HL-60 (cell line): ENCODE data around the gene WEE2.

ENCODE experiments used
- DNase-seq, 2 experiments: peaks; one replicate each; pipeline ENCODE4 v3.0.0-alpha.2; 2010 to 2020; ENCODE audit warnings: low read depth in 1 of 2, low spot score in 1 of 2
- H3K27ac ChIP-seq: fragments of 250-450 bp; sonication (Bioruptor Pico); replicated peaks from 2 replicates; pipeline ENCODE4 v1.5.1; 2020; ENCODE audit warnings: mild to moderate bottlenecking, moderate library complexity
- H3K27me3 ChIP-seq: fragments of 250-450 bp; sonication (Bioruptor Pico); 2 replicates; pipeline ENCODE4 v1.5.1; 2021; ENCODE audit warnings: mild to moderate bottlenecking, moderate library complexity; ENCODE audit not compliant: insufficient read depth, poor library complexity, severe bottlenecking
- H3K4me3 ChIP-seq: replicated peaks from 2 replicates; pipeline ENCODE4 v1.5.1; 2011; ENCODE audit warnings: mild to moderate bottlenecking, control low read depth, low read length; ENCODE audit not compliant: insufficient read depth
- CTCF ChIP-seq: IDR thresholded peaks from one replicate; pipeline ENCODE4 v1.5.1; 2011; ENCODE audit warnings: low read length, control low read depth, inconsistent platforms; ENCODE audit not compliant: insufficient read depth
- GABPA ChIP-seq: IDR thresholded peaks from 2 replicates; pipeline ENCODE4 v1.6.1; 2012; ENCODE audit warnings: low read depth
- POLR2AphosphoS5 ChIP-seq: IDR thresholded peaks from 2 replicates; pipeline ENCODE4 v1.6.1; 2012; ENCODE audit warnings: low read depth
- REST ChIP-seq: IDR thresholded peaks from 2 replicates; pipeline ENCODE4 v1.6.1; 2012; ENCODE audit warnings: low read depth; ENCODE audit not compliant: insufficient replicate concordance
- SPI1 ChIP-seq: IDR thresholded peaks from 2 replicates; pipeline ENCODE4 v1.6.1; 2012; ENCODE audit warnings: low read depth, mild to moderate bottlenecking, borderline replicate concordance

The WEE2 gene

DNA sequence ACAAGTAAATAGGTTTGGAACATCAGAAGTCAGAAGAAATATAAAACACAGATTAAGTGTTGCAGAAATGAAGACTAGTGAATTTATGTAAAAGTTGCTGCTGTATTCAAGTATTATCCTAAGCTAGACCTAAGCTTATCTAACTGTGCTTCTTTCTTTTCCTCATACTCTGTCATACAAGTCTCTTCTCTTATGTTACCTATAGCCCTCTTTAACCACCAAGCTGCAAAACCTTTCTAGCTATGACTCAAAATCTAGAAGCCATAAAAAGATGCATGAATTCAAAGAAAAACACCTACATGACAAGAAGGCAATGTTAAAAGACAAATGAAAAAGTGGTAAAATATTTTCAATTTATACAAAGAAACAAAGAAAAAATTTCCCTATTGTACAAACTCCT is 29.1 kb upstream of the WEE2 start:
- no peak for TF ChIP-seq CTCF
- no peak for TF ChIP-seq GABPA
- no peak for TF ChIP-seq SPI1
- TF ChIP-seq POLR2AphosphoS5: no peak
- no peak for TF ChIP-seq REST
- Histone ChIP-seq H3K27ac (no peak overlapping the region), H3K27me3 (no peaks in the 10 kb centered on the region), H3K4me3 (no peak overlapping the region)
- no peak for DNase-seq

DNA sequence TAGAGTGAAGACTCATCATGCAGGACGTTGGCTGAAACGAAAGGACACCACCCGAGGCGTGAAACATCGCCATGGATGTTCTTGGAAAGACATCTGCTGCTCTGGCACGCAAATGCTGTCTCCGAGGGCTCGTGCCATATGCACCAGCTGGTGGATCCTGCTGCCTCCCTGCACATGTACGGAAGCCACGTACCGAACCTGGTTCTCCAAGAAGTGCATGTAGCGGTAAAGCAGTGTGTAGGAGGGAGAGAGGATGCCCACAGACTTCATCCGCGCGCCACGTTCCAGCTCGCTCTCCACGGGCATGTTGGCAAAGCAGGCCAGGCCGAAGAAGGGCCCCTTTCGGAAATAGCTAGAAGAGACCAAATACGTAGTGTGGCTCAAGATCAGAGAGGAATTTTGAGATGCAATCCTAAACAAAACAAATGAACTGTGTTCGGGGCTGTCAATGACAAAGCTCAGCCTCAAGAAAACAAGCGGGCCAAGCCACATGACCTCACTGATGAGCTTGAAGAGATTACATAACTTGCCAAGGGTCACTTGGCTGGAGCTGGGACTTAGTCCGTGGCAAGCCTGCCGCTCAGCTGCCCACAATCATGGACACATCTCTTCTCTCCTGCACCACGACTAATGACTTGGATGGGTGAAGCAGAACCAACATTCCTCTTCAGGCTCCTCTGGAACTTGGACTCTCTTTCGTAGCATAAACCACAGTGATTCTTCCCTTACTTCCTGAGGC is 22.7 kb upstream of the WEE2 start:
- DNase-seq: no peak
- H3K27me3 ChIP-seq: no peaks in the 10 kb centered on the region
- TF ChIP-seq POLR2AphosphoS5: no peak
- TF ChIP-seq REST: no peak
- no peak for TF ChIP-seq CTCF
- TF ChIP-seq SPI1: no peak
- no peak for TF ChIP-seq GABPA
- H3K4me3 ChIP-seq: no peak overlapping the region
- no peak overlapping the region for H3K27ac ChIP-seq

GRCh38 chr7:141686074-141686473 is 22.1 kb upstream of the WEE2 start:
- Histone ChIP-seq H3K4me3 (no peak overlapping the region), H3K27me3 (no peaks in the 10 kb centered on the region), H3K27ac (no peak overlapping the region)
- no peak for DNase-seq
- TF ChIP-seq POLR2AphosphoS5 (no peak), REST (no peak), GABPA (no peak), CTCF (no peak), SPI1 (no peak)
